ENCODE measurements around the gene RELN. TPM values are rescaled to one million over a fixed set of nuclear protein-coding genes. Genes with fewer than 3 reads are reported as not detected.

The RELN gene
- total RNA-seq, 1 experiment from 2014 or later = 4.3 TPM

GRCh38 chr7:103658055-103659005 lies 331.1 kb downstream of the RELN start:
- Histone ChIP-seq H3K4me1 (peaks cover 35% of the 10 kb centered on the region), H3K9me3 (no peaks in the 10 kb centered on the region; the same call in 1 of the 2 replicates), H3K4me3 (ENCODE audit: low read depth, low read length) (no peak overlapping the region), H3K27me3 (replicated peaks; ENCODE audit: control insufficient read depth, insufficient read depth, low read length) (no peaks in the 10 kb centered on the region), H3K36me3 (ENCODE audit: control insufficient read depth, insufficient read depth, low read length) (no peaks in the 10 kb centered on the region)
- Mint-ChIP-seq H3K27me3 (ENCODE audit: insufficient read depth, unreplicated experiment) (no peaks in the 10 kb centered on the region), H3K4me1 (ENCODE audit: low read depth, unreplicated experiment) (peaks cover 22% of the 10 kb centered on the region), H3K4me3 (ENCODE audit: unreplicated experiment) (no peak overlapping the region), H3K36me3 (ENCODE audit: insufficient read depth, unreplicated experiment) (no peaks in the 10 kb centered on the region), H3K27ac (ENCODE audit: unreplicated experiment) (peak overlapping the region; percentile 70), H3K9me3 (ENCODE audit: unreplicated experiment) (peaks cover 32% of the 10 kb centered on the region)
- POLR2A ChIA-PET = no interaction called here
- no peak for TF ChIP-seq CTCF (IDR thresholded peaks at IDR 0.05; ENCODE audit: insufficient read depth in 1 of 2, low read depth in 1 of 2, low read length in 1 of 2, severe bottlenecking in 1 of 2, unreplicated experiment in 1 of 2)
- BruUV-seq (replicated peaks) = no TSS peak
- DNase-seq = no peak
- intact Hi-C loops (cut with micrococcal nuclease; ENCODE audit: unreplicated experiment) = no loop called here
- CTCF ChIA-PET = no interaction called here

GRCh38 chr7:103657474-103657894 lies 332.0 kb downstream of the RELN start:
- no peak overlapping the region for H3K4me3 ChIP-seq (ENCODE audit: low read depth, low read length)
- H3K4me1 Mint-ChIP-seq (ENCODE audit: low read depth, unreplicated experiment) = peaks cover 22% of the 10 kb centered on the region
- BruUV-seq (replicated peaks) = no TSS peak
- no peaks in the 10 kb centered on the region for H3K36me3 Mint-ChIP-seq (ENCODE audit: insufficient read depth, unreplicated experiment)
- peaks cover 35% of the 10 kb centered on the region for H3K4me1 ChIP-seq
- intact Hi-C loops (cut with micrococcal nuclease; ENCODE audit: unreplicated experiment) = no loop called here
- no peaks in the 10 kb centered on the region for H3K36me3 ChIP-seq (ENCODE audit: control insufficient read depth, insufficient read depth, low read length)
- POLR2A ChIA-PET = interaction anchor here (0.5 kb wide), 1 partner anchor 507 kb away, joined by 6 read pairs; no protein-coding TSS in a partner anchor
- no peaks in the 10 kb centered on the region for H3K27me3 Mint-ChIP-seq (ENCODE audit: insufficient read depth, unreplicated experiment)
- H3K9me3 Mint-ChIP-seq (ENCODE audit: unreplicated experiment) = peaks cover 27% of the 10 kb centered on the region
- TF ChIP-seq CTCF (IDR thresholded peaks at IDR 0.05; ENCODE audit: insufficient read depth in 1 of 2, low read depth in 1 of 2, low read length in 1 of 2, severe bottlenecking in 1 of 2, unreplicated experiment in 1 of 2) = no peak
- no peak overlapping the region for H3K4me3 Mint-ChIP-seq (ENCODE audit: unreplicated experiment)
- DNase-seq = no peak
- H3K27me3 ChIP-seq (replicated peaks; ENCODE audit: control insufficient read depth, insufficient read depth, low read length) = no peaks in the 10 kb centered on the region
- H3K9me3 ChIP-seq = no peaks in the 10 kb centered on the region; the same call in 1 of the 2 replicates
- CTCF ChIA-PET = no interaction called here
- H3K27ac Mint-ChIP-seq (ENCODE audit: unreplicated experiment) = no peak overlapping the region

- no peak overlapping the region for H3K4me3 ChIP-seq (ENCODE audit: low read depth, low read length)
- no peaks in the 10 kb centered on the region for H3K36me3 ChIP-seq (ENCODE audit: control insufficient read depth, insufficient read depth, low read length)
- H3K36me3 Mint-ChIP-seq (ENCODE audit: insufficient read depth, unreplicated experiment) = no peaks in the 10 kb centered on the region
- ChIA-PET CTCF (no interaction called here), POLR2A (no interaction called here)
- no TSS peak for BruUV-seq (replicated peaks)
- H3K4me1 Mint-ChIP-seq (ENCODE audit: low read depth, unreplicated experiment) = peaks cover 22% of the 10 kb centered on the region
- DNase-seq = no peak
- no peak for TF ChIP-seq CTCF (IDR thresholded peaks at IDR 0.05; ENCODE audit: insufficient read depth in 1 of 2, low read depth in 1 of 2, low read length in 1 of 2, severe bottlenecking in 1 of 2, unreplicated experiment in 1 of 2)
- H3K27ac Mint-ChIP-seq (ENCODE audit: unreplicated experiment) = no peak overlapping the region
- H3K4me1 ChIP-seq = peaks cover 26% of the 10 kb centered on the region
- H3K27me3 ChIP-seq (replicated peaks; ENCODE audit: control insufficient read depth, insufficient read depth, low read length) = no peaks in the 10 kb centered on the region
- no peak overlapping the region for H3K4me3 Mint-ChIP-seq (ENCODE audit: unreplicated experiment)
- H3K27me3 Mint-ChIP-seq (ENCODE audit: insufficient read depth, unreplicated experiment) = no peaks in the 10 kb centered on the region
- H3K9me3 Mint-ChIP-seq (ENCODE audit: unreplicated experiment) = peaks cover 27% of the 10 kb centered on the region
- H3K9me3 ChIP-seq = no peaks in the 10 kb centered on the region; the same call in 1 of the 2 replicates
- intact Hi-C loops (cut with micrococcal nuclease; ENCODE audit: unreplicated experiment) = no loop called here
Observed at GRCh38 chr7:103656221-103656620, 333.2 kb downstream of the RELN start.
